ENCODE measurements around the gene TSPAN9.

TSPAN9 gene

DNA sequence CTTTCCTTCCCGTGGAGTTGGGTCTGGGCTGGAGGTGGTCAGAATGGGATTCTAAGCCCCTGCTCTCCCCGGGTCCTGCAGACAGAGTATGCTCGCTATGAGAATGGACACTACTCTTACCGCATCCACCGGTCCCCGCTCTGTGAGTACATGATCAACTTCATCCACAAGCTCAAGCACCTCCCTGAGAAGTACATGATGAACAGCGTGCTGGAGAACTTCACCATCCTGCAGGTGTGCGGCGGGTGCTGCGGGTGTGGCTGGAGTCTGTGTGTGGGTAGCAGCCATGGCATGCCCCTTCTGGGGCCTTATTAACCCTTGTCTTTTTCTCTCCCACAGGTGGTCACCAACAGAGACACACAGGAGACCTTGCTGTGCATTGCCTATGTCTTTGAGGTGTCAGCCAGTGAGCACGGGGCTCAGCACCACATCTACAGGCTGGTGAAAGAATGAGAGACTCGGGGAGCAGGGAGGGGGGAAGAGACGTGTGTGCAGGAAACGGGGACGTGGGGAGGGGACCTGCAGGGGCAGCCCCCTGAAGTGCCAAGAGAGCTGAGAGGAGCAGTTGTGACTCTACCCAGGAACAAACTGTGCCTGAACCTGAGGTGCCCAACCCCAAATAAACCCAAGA, 37.0 kb upstream of the TSPAN9 start:
- no peak overlapping the region for H3K27ac Mint-ChIP-seq
- no peaks in the 10 kb centered on the region for H3K27me3 Mint-ChIP-seq (ENCODE audit: low read depth)
- no peaks in the 10 kb centered on the region for H3K9me3 Mint-ChIP-seq

DNA sequence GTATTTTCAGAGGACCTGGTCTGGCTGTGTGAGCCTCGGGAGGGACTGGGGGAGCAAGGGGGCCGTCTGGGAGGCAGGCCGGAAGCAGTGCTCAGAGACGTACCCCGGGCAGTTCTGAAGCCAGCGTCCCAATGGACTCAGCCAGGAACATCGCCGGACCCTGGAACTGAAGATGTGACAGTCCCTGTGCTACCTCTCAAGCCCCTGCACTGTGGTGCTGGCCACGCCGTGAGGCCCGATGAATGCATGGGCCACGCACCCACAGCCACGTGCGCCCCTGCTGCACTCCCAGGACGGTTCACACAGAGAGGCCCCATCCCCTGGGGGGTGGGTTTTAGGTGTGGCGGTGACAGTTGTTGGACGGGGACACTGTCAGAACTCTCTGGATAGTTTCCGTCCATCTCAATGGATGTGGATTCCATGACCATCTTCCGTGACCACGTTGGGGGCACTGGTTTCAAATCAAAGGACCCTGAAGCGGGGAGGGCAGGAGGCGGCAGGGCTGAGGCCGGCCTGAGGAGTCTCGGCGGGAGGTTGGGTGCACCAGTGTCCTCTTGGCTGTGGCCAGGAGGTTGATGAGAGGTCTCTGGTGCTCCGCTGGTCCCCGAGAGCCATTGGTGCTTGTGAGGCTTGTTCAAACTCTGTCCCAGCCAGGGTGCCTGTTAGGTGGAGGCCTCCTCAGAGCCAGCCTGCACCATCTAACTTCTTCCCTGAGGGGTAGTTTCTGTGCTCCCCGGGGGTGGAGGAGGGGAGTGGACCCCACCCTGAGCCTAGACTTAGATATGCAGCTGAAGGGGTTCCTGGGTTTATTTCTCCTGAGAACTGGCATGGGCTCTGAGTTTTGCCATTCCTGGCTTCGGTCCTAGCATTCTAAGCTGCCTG, 36.3 kb upstream of the TSPAN9 start:
- Mint-ChIP-seq H3K4me1 (ENCODE audit: low read depth) (no peaks in the 10 kb centered on the region), H3K4me3 (no peak overlapping the region), H3K27ac (no peak overlapping the region), H3K9me3 (no peaks in the 10 kb centered on the region), H3K27me3 (ENCODE audit: low read depth) (no peaks in the 10 kb centered on the region), H3K36me3 (ENCODE audit: low read depth) (no peaks in the 10 kb centered on the region)
- DNase-seq (ENCODE audit: low spot score), result no peak

More for the DNA sequence above, 37.0 kb upstream of the TSPAN9 start:
- Mint-ChIP-seq H3K4me1 (ENCODE audit: low read depth) (no peaks in the 10 kb centered on the region), H3K4me3 (no peak overlapping the region), H3K36me3 (ENCODE audit: low read depth) (no peaks in the 10 kb centered on the region)
- no peak for DNase-seq (ENCODE audit: low spot score)

GRCh38 chr12:3041558-3042164, 35.5 kb upstream of the TSPAN9 start:
- Mint-ChIP-seq H3K27me3 (ENCODE audit: low read depth) (no peaks in the 10 kb centered on the region), H3K9me3 (no peaks in the 10 kb centered on the region), H3K4me1 (ENCODE audit: low read depth) (no peaks in the 10 kb centered on the region), H3K4me3 (no peak overlapping the region), H3K27ac (no peak overlapping the region), H3K36me3 (ENCODE audit: low read depth) (no peaks in the 10 kb centered on the region)
- peak; percentile 36 for DNase-seq (ENCODE audit: low spot score)

DNA sequence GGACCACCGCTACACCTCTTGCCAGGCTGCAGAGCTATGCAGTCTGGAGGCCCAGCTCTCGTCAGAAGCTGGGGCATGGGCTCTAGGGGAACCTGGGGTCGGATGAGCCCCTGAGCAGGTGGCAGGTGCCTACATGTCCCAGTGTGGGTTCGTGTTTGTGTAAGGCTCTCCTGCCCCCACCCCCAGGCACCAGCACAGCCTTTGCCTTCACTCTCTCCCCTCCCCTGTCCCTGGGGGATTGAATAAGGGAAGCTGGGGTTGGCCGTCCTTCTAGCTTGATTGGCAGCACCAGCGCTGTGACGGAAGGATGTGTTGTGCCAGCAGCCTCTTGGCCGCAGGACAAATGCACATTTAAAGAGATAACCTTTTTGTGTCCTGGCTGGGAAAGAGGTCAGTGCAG, 34.8 kb upstream of the TSPAN9 start:
- H3K9me3 Mint-ChIP-seq, result no peaks in the 10 kb centered on the region
- H3K4me1 Mint-ChIP-seq (ENCODE audit: low read depth), result no peaks in the 10 kb centered on the region
- no peak for DNase-seq (ENCODE audit: low spot score)
- H3K27me3 Mint-ChIP-seq (ENCODE audit: low read depth), result no peaks in the 10 kb centered on the region
- no peaks in the 10 kb centered on the region for H3K36me3 Mint-ChIP-seq (ENCODE audit: low read depth)
- no peak overlapping the region for H3K4me3 Mint-ChIP-seq
- no peak overlapping the region for H3K27ac Mint-ChIP-seq

GRCh38 chr12:3042826-3043225, 34.4 kb upstream of the TSPAN9 start:
- Mint-ChIP-seq H3K4me1 (ENCODE audit: low read depth) (no peaks in the 10 kb centered on the region), H3K27me3 (ENCODE audit: low read depth) (no peaks in the 10 kb centered on the region)

DNA sequence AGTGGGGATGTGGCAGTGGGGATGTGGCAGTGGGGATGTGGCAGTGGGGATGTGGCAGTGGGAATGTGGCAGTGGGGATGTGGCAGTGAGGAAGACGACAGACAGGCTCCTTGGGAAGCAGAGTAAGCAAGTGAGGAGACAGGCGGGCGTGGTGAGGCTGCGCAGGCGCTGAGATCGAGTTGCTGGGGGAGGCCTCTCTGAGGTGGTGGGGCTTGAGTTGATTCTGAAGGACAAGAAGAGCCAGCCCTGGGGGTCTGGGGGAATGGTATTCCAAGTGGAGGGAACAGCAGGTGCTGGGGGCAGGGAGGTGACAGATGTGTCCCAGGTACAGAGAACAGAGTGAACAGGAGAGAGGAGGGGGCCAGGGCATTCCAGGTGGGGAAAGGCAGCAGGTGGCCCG, 33.8 kb upstream of the TSPAN9 start:
- Mint-ChIP-seq H3K36me3 (ENCODE audit: low read depth) (no peaks in the 10 kb centered on the region), H3K4me1 (ENCODE audit: low read depth) (no peaks in the 10 kb centered on the region), H3K27me3 (ENCODE audit: low read depth) (no peaks in the 10 kb centered on the region), H3K9me3 (no peaks in the 10 kb centered on the region), H3K27ac (no peak overlapping the region), H3K4me3 (no peak overlapping the region)
- DNase-seq (ENCODE audit: low spot score), result no peak

More at GRCh38 chr12:3042826-3043225, 34.4 kb upstream of the TSPAN9 start:
- Mint-ChIP-seq H3K36me3 (ENCODE audit: low read depth) (no peaks in the 10 kb centered on the region), H3K9me3 (no peaks in the 10 kb centered on the region), H3K4me3 (no peak overlapping the region), H3K27ac (no peak overlapping the region)
- no peak for DNase-seq (ENCODE audit: low spot score)

GRCh38 chr12:3044141-3044630, 33.0 kb upstream of the TSPAN9 start:
- DNase-seq (ENCODE audit: low spot score), result no peak
- Mint-ChIP-seq H3K4me1 (ENCODE audit: low read depth) (no peaks in the 10 kb centered on the region), H3K27me3 (ENCODE audit: low read depth) (no peaks in the 10 kb centered on the region), H3K4me3 (no peak overlapping the region), H3K27ac (no peak overlapping the region), H3K36me3 (ENCODE audit: low read depth) (no peaks in the 10 kb centered on the region), H3K9me3 (no peaks in the 10 kb centered on the region)

DNA sequence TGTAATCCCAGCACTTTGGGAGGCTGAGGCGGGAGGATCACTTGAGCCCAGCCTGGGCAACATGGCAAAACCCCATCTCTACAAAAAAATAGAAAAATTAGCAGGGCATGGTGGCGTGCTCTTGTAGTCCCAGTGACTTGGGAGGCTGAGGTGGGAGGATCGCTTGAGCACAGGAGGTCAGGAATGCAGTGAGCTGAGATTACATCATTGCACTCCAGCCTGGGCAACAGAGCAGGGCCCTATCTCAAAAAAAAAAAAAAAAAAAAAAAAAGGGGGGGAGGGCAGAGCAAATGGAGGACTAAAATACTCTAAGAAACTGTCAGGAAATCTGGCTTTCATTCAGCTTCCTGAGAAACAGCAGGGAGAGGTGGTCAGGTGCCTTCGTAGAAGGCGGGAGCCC, 31.7 kb upstream of the TSPAN9 start:
- H3K4me3 Mint-ChIP-seq, result no peak overlapping the region

GRCh38 chr12:3045989-3046388, 31.2 kb upstream of the TSPAN9 start:
- Mint-ChIP-seq H3K27me3 (ENCODE audit: low read depth) (peaks cover 7% of the 10 kb centered on the region), H3K4me3 (no peak overlapping the region), H3K36me3 (ENCODE audit: low read depth) (no peaks in the 10 kb centered on the region), H3K27ac (no peak overlapping the region), H3K4me1 (ENCODE audit: low read depth) (no peaks in the 10 kb centered on the region), H3K9me3 (no peaks in the 10 kb centered on the region)
- no peak for DNase-seq (ENCODE audit: low spot score)

More for the DNA sequence above, 31.7 kb upstream of the TSPAN9 start:
- Mint-ChIP-seq H3K27me3 (ENCODE audit: low read depth) (peaks cover 7% of the 10 kb centered on the region), H3K36me3 (ENCODE audit: low read depth) (no peaks in the 10 kb centered on the region), H3K9me3 (no peaks in the 10 kb centered on the region), H3K27ac (no peak overlapping the region), H3K4me1 (ENCODE audit: low read depth) (no peaks in the 10 kb centered on the region)
- DNase-seq (ENCODE audit: low spot score), result no peak

DNA sequence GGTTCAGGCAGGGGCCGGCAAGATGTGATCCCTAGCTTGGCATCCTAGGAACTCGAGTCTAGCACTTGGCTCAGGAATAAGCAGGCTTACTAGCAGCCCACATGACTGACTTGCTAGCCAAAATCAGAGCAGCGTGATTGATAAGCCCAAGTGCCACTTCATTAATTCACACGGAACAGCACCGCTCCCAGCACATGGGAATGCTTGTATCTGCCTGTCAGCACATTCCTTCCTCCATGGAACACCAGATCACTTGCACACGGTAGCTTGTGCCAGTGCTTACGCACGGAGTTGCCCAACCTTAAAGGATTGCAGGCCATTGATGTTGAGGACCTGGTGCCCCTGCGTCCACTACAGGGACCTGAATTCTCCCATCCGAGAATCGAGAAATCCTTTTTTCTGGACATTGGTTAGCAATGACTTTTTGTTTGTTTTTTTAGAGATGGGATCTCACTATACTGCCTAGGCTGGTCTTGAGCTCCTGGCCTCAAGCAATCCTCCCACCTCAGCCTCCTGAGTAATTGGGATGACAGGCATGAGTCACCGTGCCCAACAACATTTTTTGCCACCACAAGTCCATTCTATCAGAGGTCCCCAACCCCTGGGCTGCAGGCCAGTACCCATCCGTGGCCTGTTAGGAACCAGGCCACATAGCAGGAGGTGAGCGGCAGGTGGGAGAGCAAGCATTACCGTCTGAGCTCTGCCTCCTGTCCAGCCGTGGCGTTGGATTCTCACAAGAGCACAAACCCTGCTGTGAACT, 30.6 kb upstream of the TSPAN9 start:
- Mint-ChIP-seq H3K9me3 (no peaks in the 10 kb centered on the region), H3K4me3 (no peak overlapping the region), H3K27ac (no peak overlapping the region)

GRCh38 chr12:3047961-3048360, 29.2 kb upstream of the TSPAN9 start:
- Mint-ChIP-seq H3K27ac (no peak overlapping the region), H3K36me3 (ENCODE audit: low read depth) (no peaks in the 10 kb centered on the region), H3K4me3 (no peak overlapping the region), H3K4me1 (ENCODE audit: low read depth) (no peaks in the 10 kb centered on the region), H3K9me3 (no peaks in the 10 kb centered on the region), H3K27me3 (ENCODE audit: low read depth) (peaks cover 9% of the 10 kb centered on the region)
- DNase-seq (ENCODE audit: low spot score), result no peak

More for the DNA sequence above, 30.6 kb upstream of the TSPAN9 start:
- peaks cover 7% of the 10 kb centered on the region for H3K27me3 Mint-ChIP-seq (ENCODE audit: low read depth)
- DNase-seq (ENCODE audit: low spot score), result no peak
- H3K4me1 Mint-ChIP-seq (ENCODE audit: low read depth), result no peaks in the 10 kb centered on the region
- no peaks in the 10 kb centered on the region for H3K36me3 Mint-ChIP-seq (ENCODE audit: low read depth)

DNA sequence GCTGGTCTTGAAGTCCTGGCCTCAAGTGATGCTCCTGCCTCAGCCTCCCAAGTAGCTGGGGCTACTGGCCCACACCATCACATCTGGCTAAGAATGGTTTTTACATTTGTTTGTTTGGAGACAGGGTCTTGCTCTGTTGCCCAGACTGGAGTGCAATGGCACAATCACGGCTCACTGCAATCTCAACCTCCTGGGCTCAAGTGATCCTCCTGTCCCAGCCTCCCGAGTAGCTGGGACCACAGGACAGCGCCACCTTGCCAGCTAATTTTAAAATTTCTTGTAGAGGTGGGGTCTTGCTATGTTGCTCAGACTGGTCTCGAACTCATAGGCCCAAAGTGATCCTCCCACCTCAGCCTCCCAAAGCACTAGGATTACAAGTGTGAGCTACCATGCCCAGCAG, 28.6 kb upstream of the TSPAN9 start:
- DNase-seq (ENCODE audit: low spot score), result no peak
- no peak overlapping the region for H3K4me3 Mint-ChIP-seq
- no peak overlapping the region for H3K27ac Mint-ChIP-seq
- no peaks in the 10 kb centered on the region for H3K4me1 Mint-ChIP-seq (ENCODE audit: low read depth)
- peaks cover 9% of the 10 kb centered on the region for H3K27me3 Mint-ChIP-seq (ENCODE audit: low read depth)
- no peaks in the 10 kb centered on the region for H3K36me3 Mint-ChIP-seq (ENCODE audit: low read depth)
- no peaks in the 10 kb centered on the region for H3K9me3 Mint-ChIP-seq

DNA sequence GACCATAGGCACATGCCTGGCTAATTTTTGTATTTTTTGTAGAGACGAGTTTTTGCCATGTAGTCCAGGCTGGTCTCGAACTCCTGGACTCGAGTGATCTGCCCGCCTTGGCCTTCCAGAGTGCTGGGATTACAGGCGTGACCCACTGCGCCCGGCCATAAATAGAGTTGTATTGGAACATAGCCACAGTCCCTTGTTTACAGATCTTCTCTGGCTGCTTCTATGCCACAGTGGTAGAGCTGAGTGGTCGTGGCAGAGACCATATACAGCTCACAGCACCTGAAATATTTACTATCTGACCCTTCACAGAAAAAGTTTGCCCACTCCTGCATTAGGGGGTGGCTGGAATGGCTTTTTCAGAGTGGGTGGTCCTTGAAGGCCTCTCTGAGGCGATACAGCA, 28.0 kb upstream of the TSPAN9 start:
- DNase-seq (ENCODE audit: low spot score), result no peak
- Mint-ChIP-seq H3K4me3 (no peak overlapping the region), H3K4me1 (ENCODE audit: low read depth) (no peaks in the 10 kb centered on the region), H3K36me3 (ENCODE audit: low read depth) (no peaks in the 10 kb centered on the region), H3K27me3 (ENCODE audit: low read depth) (peaks cover 9% of the 10 kb centered on the region), H3K27ac (no peak overlapping the region), H3K9me3 (no peaks in the 10 kb centered on the region)
